ENCODE measurements around the gene TAAR8. TPM values are rescaled to one million over a fixed set of nuclear protein-coding genes. Genes with fewer than 3 reads are reported as not detected.

TAAR8 gene
- total and polyA plus RNA-seq, 2 of the 13 experiments (the other 11 are each of a cell fraction or from before 2014, with no cell fraction given): 0.07 TPM; not detected in 1

- TF ChIP-seq PRDM10 (CRISPR knock-in tag; IDR thresholded peaks at IDR 0.05; ENCODE audit: low read depth) (no peak), ZNF160 (CRISPR knock-in tag; IDR thresholded peaks at IDR 0.05) (no peak), ZMYM3 (CRISPR knock-in tag; IDR thresholded peaks at IDR 0.05) (no peak), CBX2 (IDR thresholded peaks at IDR 0.05; ENCODE audit: low read depth, low read length) (no peak), CBX2 (CRISPR knock-in tag; IDR thresholded peaks at IDR 0.05; ENCODE audit: low read depth) (0 out of 2 replicates have a peak, but pooled peaks have one; percentile 44), HOXA9 (CRISPR knock-in tag; IDR thresholded peaks at IDR 0.05; ENCODE audit: borderline replicate concordance) (no peak), ZNF496 (CRISPR knock-in tag; IDR thresholded peaks at IDR 0.05; ENCODE audit: insufficient replicate concordance) (no peak), KDM6A (CRISPR knock-in tag; IDR thresholded peaks at IDR 0.05; ENCODE audit: low read depth) (no peak), ZBTB3 (CRISPR knock-in tag; IDR thresholded peaks at IDR 0.05; ENCODE audit: borderline replicate concordance, low read depth) (no peak), THAP8 (CRISPR knock-in tag; IDR thresholded peaks at IDR 0.05; ENCODE audit: borderline replicate concordance) (no peak), ZSCAN25 (CRISPR knock-in tag; IDR thresholded peaks at IDR 0.05) (no peak), NFYB (CRISPR knock-in tag; IDR thresholded peaks at IDR 0.05) (no peak), ZNF83 (CRISPR knock-in tag; IDR thresholded peaks at IDR 0.05; ENCODE audit: borderline replicate concordance) (no peak), ZIK1 (CRISPR knock-in tag; IDR thresholded peaks at IDR 0.05; ENCODE audit: borderline replicate concordance, low read depth) (no peak), PTBP1 (IDR thresholded peaks at IDR 0.05; ENCODE audit: low read depth, low read length, poor library complexity, severe bottlenecking) (no peak), SPEN (CRISPR knock-in tag; IDR thresholded peaks at IDR 0.05; ENCODE audit: low read depth) (no peak), SCMH1 (CRISPR knock-in tag; IDR thresholded peaks at IDR 0.05; ENCODE audit: borderline replicate concordance) (no peak), WIZ (CRISPR knock-in tag; IDR thresholded peaks at IDR 0.05) (no peak), ZFP90 (CRISPR knock-in tag; IDR thresholded peaks at IDR 0.05; ENCODE audit: borderline replicate concordance) (no peak)
- TF ChIP-seq, protein P1, sequence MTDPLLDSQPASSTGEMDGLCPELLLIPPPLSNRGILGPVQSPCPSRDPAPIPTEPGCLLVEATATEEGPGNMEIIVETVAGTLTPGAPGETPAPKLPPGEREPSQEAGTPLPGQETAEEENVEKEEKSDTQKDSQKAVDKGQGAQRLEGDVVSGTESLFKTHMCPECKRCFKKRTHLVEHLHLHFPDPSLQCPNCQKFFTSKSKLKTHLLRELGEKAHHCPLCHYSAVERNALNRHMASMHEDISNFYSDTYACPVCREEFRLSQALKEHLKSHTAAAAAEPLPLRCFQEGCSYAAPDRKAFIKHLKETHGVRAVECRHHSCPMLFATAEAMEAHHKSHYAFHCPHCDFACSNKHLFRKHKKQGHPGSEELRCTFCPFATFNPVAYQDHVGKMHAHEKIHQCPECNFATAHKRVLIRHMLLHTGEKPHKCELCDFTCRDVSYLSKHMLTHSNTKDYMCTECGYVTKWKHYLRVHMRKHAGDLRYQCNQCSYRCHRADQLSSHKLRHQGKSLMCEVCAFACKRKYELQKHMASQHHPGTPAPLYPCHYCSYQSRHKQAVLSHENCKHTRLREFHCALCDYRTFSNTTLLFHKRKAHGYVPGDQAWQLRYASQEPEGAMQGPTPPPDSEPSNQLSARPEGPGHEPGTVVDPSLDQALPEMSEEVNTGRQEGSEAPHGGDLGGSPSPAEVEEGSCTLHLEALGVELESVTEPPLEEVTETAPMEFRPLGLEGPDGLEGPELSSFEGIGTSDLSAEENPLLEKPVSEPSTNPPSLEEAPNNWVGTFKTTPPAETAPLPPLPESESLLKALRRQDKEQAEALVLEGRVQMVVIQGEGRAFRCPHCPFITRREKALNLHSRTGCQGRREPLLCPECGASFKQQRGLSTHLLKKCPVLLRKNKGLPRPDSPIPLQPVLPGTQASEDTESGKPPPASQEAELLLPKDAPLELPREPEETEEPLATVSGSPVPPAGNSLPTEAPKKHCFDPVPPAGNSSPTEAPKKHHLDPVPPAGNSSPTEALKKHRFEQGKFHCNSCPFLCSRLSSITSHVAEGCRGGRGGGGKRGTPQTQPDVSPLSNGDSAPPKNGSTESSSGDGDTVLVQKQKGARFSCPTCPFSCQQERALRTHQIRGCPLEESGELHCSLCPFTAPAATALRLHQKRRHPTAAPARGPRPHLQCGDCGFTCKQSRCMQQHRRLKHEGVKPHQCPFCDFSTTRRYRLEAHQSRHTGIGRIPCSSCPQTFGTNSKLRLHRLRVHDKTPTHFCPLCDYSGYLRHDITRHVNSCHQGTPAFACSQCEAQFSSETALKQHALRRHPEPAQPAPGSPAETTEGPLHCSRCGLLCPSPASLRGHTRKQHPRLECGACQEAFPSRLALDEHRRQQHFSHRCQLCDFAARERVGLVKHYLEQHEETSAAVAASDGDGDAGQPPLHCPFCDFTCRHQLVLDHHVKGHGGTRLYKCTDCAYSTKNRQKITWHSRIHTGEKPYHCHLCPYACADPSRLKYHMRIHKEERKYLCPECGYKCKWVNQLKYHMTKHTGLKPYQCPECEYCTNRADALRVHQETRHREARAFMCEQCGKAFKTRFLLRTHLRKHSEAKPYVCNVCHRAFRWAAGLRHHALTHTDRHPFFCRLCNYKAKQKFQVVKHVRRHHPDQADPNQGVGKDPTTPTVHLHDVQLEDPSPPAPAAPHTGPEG (CRISPR knock-in tag; IDR thresholded peaks at IDR 0.05): no peak
These were observed 38.5 kb upstream of the TAAR8 start (continued) for GRCh38 chr6:132513831-132514545.

All from HepG2 (cell line).